Keratinocyte (primary cell): ENCODE results near the gene SMURF1. TPM values are rescaled to one million over a fixed set of nuclear protein-coding genes. Genes with fewer than 3 reads are reported as not detected.

Source experiments
- DNase-seq: peaks from one replicate; pipeline ENCODE4 v3.0.0-alpha.2; 2011; ENCODE audit warnings: low read depth, missing footprints, low spot score
- FAIRE-seq: peaks from 2 replicates; lab custom pipeline; 2011; peaks lifted over from hg19 to GRCh38; lab: Jason Lieb, UNC
- H2AFZ ChIP-seq: 2 replicates; pipeline ENCODE4 v1.6.0; 2012; ENCODE audit warnings: low read length, control low read depth, inconsistent platforms; ENCODE audit not compliant: control insufficient read depth
- H3K27ac ChIP-seq: 2 replicates; pipeline ENCODE4 v1.5.1; 2011; ENCODE audit warnings: low read length; ENCODE audit not compliant: control insufficient read depth, insufficient read depth
- H3K27me3 ChIP-seq: 3 replicates; pipeline ENCODE4 v1.6.0; 2011; ENCODE audit warnings: low read length; ENCODE audit not compliant: control insufficient read depth, insufficient read depth; ENCODE audit errors: extremely low read depth
- H3K36me3 ChIP-seq, 2 experiments: 2 replicates in 1 of 2; 3 replicates in 1 of 2; pipeline ENCODE4 v1.5.1; 2011; ENCODE audit warnings: low read length in 2 of 2, mild to moderate bottlenecking in 1 of 2; ENCODE audit not compliant: control insufficient read depth in 2 of 2, insufficient read depth in 2 of 2; ENCODE audit errors: extremely low read depth in 1 of 2
- H3K4me1 ChIP-seq: 3 replicates; pipeline ENCODE4 v1.5.1; 2011; ENCODE audit warnings: low read length; ENCODE audit not compliant: control insufficient read depth, insufficient read depth; ENCODE audit errors: extremely low read depth
- H3K4me2 ChIP-seq: 3 replicates; pipeline ENCODE4 v1.6.0; 2011; ENCODE audit warnings: low read depth, low read length; ENCODE audit not compliant: control insufficient read depth, insufficient read depth; ENCODE audit errors: extremely low read depth
- H3K4me3 ChIP-seq, 3 experiments: fragments of 200-600 bp in 1 of 3; sonication (generic) in 1 of 3; 2 replicates in 2 of 3; 3 replicates in 1 of 3; pipeline ENCODE4 v1.5.1; 2011 to 2016; ENCODE audit warnings: low read length in 3 of 3, mild to moderate bottlenecking in 3 of 3, control low read depth in 2 of 3, inconsistent platforms in 1 of 3, low read depth in 1 of 3, mixed read lengths in 1 of 3, mixed run types in 1 of 3, moderate library complexity in 1 of 3; ENCODE audit not compliant: control insufficient read depth in 2 of 3, insufficient read depth in 2 of 3; ENCODE audit errors: extremely low read depth in 1 of 3
- H3K79me2 ChIP-seq: 2 replicates; pipeline ENCODE4 v1.6.0; 2012; ENCODE audit warnings: low read length; ENCODE audit not compliant: control insufficient read depth, insufficient read depth
- H3K9ac ChIP-seq: 3 replicates; pipeline ENCODE4 v1.6.0; 2011; ENCODE audit warnings: low read length; ENCODE audit not compliant: control insufficient read depth, insufficient read depth; ENCODE audit errors: extremely low read depth
- H3K9me1 ChIP-seq: 3 replicates; pipeline ENCODE4 v1.6.0; 2011; ENCODE audit warnings: low read length; ENCODE audit not compliant: control insufficient read depth, insufficient read depth; ENCODE audit errors: extremely low read depth
- H3K9me3 ChIP-seq: 2 replicates; pipeline ENCODE4 v1.5.1; 2012; ENCODE audit warnings: low read depth, low read length; ENCODE audit not compliant: control insufficient read depth
- H4K20me1 ChIP-seq: 3 replicates; pipeline ENCODE4 v1.6.0; 2011; ENCODE audit warnings: low read length; ENCODE audit not compliant: control insufficient read depth, insufficient read depth; ENCODE audit errors: extremely low read depth
- EZH2 ChIP-seq: IDR thresholded peaks from one replicate; pipeline ENCODE4 v1.6.1; 2012; ENCODE audit warnings: inconsistent platforms, mild to moderate bottlenecking, low read length, moderate library complexity
- dilution Hi-C: fragments of 300-500 bp; cut with MboI; formaldehyde crosslinking; loops from one replicate; pipeline ENCODE4 v1.7.0; 2020; ENCODE audit warnings: low sequenced_read_pairs; ENCODE audit not compliant: extremely low pct_ligation_motif_present
- polyA plus RNA-seq, 5 experiments: library from polyadenylated mRNA; depleted of rRNA in 3 of 5; stranded (reverse) in 3 of 5; stranded (forward) in 1 of 5; unstranded in 1 of 5; fragments of >200 nt; gene quantifications; 1 replicate in 1 of 5; 2 replicates in 3 of 5; 3 replicates in 1 of 5; pipeline versions ENCODE4 v1.2.1 to v1.2.3, GENCODE V29; 2011 to 2012; ENCODE audit warnings: missing spikeins in 2 of 5, low read depth in 1 of 5, low replicate concordance in 1 of 5
- TF ChIP-seq, protein P1 (sequence below), 3 experiments: IDR thresholded peaks in 1 of 3; conservative IDR thresholded peaks in 1 of 3; optimal IDR thresholded peaks in 1 of 3; 2 replicates in 2 of 3; 3 replicates in 1 of 3; pipeline versions ENCODE3 to v1.5.1; 2011; ENCODE audit warnings: low read length in 3 of 3, mild to moderate bottlenecking in 3 of 3, moderate library complexity in 2 of 3, control low read depth in 1 of 3, inconsistent platforms in 1 of 3; ENCODE audit not compliant: insufficient read depth in 2 of 3; ENCODE audit errors: extremely low read depth in 1 of 3

Gene SMURF1
- polyA plus RNA-seq, 1 donor (not counting 4 experiments of a cell fraction or from before 2014, with no cell fraction given) = 22.2 TPM

DNA sequence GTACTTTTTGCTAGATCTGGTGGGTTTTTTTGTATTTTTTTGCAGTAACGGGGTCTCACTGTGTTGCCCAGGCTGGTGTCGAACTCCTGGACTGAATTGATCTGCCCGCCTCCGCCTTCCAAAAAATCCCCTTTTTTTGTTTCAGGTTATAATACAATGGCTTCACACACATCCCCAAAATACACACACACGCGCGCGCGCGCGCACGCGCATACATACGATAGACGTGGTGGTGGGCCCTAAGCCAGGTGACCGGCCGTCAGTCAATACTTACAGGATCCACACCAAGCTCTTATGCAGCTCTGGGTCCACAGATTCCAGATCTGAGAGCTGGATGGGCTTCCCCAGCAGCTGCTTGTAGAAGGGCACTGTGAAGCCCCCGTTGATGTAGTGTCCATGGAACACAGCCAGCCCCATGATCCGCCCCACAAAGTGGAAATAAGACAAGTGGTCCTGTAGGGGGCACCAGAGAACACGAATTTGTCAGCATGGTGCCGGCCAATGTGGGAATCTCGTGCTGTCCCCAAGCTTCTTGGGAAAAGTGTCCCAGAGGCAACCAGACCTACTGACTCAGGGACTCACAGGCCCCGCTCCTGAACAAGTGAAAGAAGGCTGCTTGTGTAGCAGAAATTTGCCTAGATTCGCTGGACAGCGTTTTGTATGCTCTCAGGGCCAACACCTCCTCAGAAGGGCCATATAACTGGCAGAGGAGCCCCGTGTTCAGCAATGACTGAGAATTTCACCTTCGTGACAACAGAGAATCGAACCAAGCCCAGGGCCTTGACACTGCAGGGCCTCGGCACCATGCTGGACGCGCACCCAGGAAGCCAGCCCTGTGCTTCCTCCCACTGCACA, 103.6 kb downstream of the SMURF1 start:
- DNase-seq = peak; percentile 54
- Histone ChIP-seq H2AFZ (no peak overlapping the region), H3K27ac (peak overlapping the region; percentile 34), H3K4me1 (no peaks in the 10 kb centered on the region), H4K20me1 (no peaks in the 10 kb centered on the region), H3K79me2 (peaks cover 8% of the 10 kb centered on the region), H3K4me2 (no peak overlapping the region), H3K9ac (no peak overlapping the region), H3K36me3 (peaks cover 33 to 51% of the 10 kb centered on the region in 2 experiments), H3K27me3 (no peaks in the 10 kb centered on the region), H3K9me1 (no peaks in the 10 kb centered on the region), H3K4me3 (no peak overlapping the region), H3K9me3 (no peaks in the 10 kb centered on the region)
- no peak for TF ChIP-seq EZH2
- TF ChIP-seq, protein P1, sequence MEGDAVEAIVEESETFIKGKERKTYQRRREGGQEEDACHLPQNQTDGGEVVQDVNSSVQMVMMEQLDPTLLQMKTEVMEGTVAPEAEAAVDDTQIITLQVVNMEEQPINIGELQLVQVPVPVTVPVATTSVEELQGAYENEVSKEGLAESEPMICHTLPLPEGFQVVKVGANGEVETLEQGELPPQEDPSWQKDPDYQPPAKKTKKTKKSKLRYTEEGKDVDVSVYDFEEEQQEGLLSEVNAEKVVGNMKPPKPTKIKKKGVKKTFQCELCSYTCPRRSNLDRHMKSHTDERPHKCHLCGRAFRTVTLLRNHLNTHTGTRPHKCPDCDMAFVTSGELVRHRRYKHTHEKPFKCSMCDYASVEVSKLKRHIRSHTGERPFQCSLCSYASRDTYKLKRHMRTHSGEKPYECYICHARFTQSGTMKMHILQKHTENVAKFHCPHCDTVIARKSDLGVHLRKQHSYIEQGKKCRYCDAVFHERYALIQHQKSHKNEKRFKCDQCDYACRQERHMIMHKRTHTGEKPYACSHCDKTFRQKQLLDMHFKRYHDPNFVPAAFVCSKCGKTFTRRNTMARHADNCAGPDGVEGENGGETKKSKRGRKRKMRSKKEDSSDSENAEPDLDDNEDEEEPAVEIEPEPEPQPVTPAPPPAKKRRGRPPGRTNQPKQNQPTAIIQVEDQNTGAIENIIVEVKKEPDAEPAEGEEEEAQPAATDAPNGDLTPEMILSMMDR (optimal IDR thresholded peaks at IDR 0.05 in 1 of 3, IDR thresholded peaks at IDR 0.05 in 1 of 3, conservative IDR thresholded peaks at IDR 0.05 in 1 of 3; ENCODE audit: extremely low read depth in 1 of 3, insufficient read depth in 2 of 3, low read length in 3 of 3) = peak; percentile 70 to 85 (median 76)
- dilution Hi-C loops = no loop called here
- no peak for FAIRE-seq

DNA sequence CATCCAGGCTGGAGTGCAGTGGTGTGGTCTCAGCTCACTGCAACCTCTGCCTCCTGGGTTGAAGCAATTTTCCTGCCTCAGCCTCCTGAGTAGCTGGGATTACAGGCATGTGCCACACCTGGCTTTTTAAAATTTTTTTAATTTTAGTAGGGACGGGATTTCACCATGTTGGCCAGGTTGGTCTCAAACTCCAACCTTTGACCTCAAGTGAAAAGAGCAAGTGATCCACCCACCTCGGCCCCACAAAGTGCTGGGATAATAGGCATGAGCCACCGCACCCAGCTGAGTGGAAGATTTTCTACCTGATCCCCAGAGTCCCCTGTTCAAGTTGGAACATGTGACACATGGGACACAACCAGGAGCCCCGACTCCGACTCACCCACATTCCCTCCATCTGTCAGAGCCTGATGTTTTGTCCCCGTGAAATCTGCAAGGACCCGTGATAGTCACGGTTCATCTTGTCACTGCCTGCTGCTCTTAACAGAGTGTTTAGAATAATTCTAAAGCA, 104.5 kb downstream of the SMURF1 start:
- Histone ChIP-seq H3K4me3 (no peak overlapping the region), H3K9me3 (no peaks in the 10 kb centered on the region), H3K4me2 (no peak overlapping the region), H3K9me1 (no peaks in the 10 kb centered on the region), H3K27me3 (no peaks in the 10 kb centered on the region), H4K20me1 (no peaks in the 10 kb centered on the region), H3K36me3 (peaks cover 38 to 53% of the 10 kb centered on the region in 2 experiments), H3K9ac (no peak overlapping the region), H3K79me2 (peaks cover 8% of the 10 kb centered on the region), H3K4me1 (no peaks in the 10 kb centered on the region), H3K27ac (no peak overlapping the region), H2AFZ (no peak overlapping the region)
- FAIRE-seq = no peak
- DNase-seq = no peak
- dilution Hi-C loops = no loop called here
- TF ChIP-seq, protein P1 (optimal IDR thresholded peaks at IDR 0.05 in 1 of 3, IDR thresholded peaks at IDR 0.05 in 1 of 3, conservative IDR thresholded peaks at IDR 0.05 in 1 of 3; ENCODE audit: extremely low read depth in 1 of 3, insufficient read depth in 2 of 3, low read length in 3 of 3) = no peak
- no peak for TF ChIP-seq EZH2
